ENCODE results near the gene ARID2. TPM values are rescaled to one million over a fixed set of nuclear protein-coding genes. Genes with fewer than 3 reads are reported as not detected.

ARID2 gene
- total and polyA plus RNA-seq, 2 experiments from 2014 or later = 26.5 to 54.9 TPM

- Histone ChIP-seq H2AFZ (no peak overlapping the region), H3K4me3 (no peak overlapping the region), H3F3A (replicated peaks; ENCODE audit: low read depth) (no peaks in the 10 kb centered on the region), H3K27ac (ENCODE audit: low read depth) (0 out of 2 replicates have a peak overlapping the region, but pooled peaks have one; percentile 21), H3K27me3 (ENCODE audit: insufficient read depth) (no peaks in the 10 kb centered on the region), H3K4me2 (no peak overlapping the region), H3K36me3 (ENCODE audit: insufficient read depth) (no peaks in the 10 kb centered on the region), H4K20me1 (replicated peaks; ENCODE audit: insufficient read depth) (peaks cover 10% of the 10 kb centered on the region), H3K4me1 (ENCODE audit: insufficient read depth) (peaks cover 20% of the 10 kb centered on the region), H3K9me2 (ENCODE audit: insufficient read depth) (no peaks in the 10 kb centered on the region), H3K79me2 (replicated peaks; ENCODE audit: insufficient read depth) (peaks cover 96% of the 10 kb centered on the region)
- TF ChIP-seq NANOG (IDR thresholded peaks at IDR 0.05; ENCODE audit: borderline replicate concordance) (no peak), ZNF331 (CRISPR knock-in tag; IDR thresholded peaks at IDR 0.05; ENCODE audit: low read depth) (no peak), CREB1 (CRISPR knock-in tag; IDR thresholded peaks at IDR 0.05; ENCODE audit: low read depth) (no peak), ZNF114 (CRISPR knock-in tag; IDR thresholded peaks at IDR 0.05) (no peak), POLR2AphosphoS5 (IDR thresholded peaks at IDR 0.05; ENCODE audit: low read depth) (no peak), JUNB (IDR thresholded peaks at IDR 0.05; ENCODE audit: unreplicated experiment) (no peak), EZH2 (IDR thresholded peaks at IDR 0.05; ENCODE audit: low read depth, unreplicated experiment) (no peak), EZH2phosphoT487 (IDR thresholded peaks at IDR 0.05; ENCODE audit: unreplicated experiment) (no peak), CTCF (conservative IDR thresholded peaks at IDR 0.05; ENCODE audit: low read depth in 2 of 2) (no peak), STAT1 (IDR thresholded peaks at IDR 0.05; ENCODE audit: unreplicated experiment) (no peak)
- TF ChIP-seq, protein P1, sequence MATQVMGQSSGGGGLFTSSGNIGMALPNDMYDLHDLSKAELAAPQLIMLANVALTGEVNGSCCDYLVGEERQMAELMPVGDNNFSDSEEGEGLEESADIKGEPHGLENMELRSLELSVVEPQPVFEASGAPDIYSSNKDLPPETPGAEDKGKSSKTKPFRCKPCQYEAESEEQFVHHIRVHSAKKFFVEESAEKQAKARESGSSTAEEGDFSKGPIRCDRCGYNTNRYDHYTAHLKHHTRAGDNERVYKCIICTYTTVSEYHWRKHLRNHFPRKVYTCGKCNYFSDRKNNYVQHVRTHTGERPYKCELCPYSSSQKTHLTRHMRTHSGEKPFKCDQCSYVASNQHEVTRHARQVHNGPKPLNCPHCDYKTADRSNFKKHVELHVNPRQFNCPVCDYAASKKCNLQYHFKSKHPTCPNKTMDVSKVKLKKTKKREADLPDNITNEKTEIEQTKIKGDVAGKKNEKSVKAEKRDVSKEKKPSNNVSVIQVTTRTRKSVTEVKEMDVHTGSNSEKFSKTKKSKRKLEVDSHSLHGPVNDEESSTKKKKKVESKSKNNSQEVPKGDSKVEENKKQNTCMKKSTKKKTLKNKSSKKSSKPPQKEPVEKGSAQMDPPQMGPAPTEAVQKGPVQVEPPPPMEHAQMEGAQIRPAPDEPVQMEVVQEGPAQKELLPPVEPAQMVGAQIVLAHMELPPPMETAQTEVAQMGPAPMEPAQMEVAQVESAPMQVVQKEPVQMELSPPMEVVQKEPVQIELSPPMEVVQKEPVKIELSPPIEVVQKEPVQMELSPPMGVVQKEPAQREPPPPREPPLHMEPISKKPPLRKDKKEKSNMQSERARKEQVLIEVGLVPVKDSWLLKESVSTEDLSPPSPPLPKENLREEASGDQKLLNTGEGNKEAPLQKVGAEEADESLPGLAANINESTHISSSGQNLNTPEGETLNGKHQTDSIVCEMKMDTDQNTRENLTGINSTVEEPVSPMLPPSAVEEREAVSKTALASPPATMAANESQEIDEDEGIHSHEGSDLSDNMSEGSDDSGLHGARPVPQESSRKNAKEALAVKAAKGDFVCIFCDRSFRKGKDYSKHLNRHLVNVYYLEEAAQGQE (IDR thresholded peaks at IDR 0.05; ENCODE audit: unreplicated experiment) = no peak
- TF ChIP-seq, protein P2, sequence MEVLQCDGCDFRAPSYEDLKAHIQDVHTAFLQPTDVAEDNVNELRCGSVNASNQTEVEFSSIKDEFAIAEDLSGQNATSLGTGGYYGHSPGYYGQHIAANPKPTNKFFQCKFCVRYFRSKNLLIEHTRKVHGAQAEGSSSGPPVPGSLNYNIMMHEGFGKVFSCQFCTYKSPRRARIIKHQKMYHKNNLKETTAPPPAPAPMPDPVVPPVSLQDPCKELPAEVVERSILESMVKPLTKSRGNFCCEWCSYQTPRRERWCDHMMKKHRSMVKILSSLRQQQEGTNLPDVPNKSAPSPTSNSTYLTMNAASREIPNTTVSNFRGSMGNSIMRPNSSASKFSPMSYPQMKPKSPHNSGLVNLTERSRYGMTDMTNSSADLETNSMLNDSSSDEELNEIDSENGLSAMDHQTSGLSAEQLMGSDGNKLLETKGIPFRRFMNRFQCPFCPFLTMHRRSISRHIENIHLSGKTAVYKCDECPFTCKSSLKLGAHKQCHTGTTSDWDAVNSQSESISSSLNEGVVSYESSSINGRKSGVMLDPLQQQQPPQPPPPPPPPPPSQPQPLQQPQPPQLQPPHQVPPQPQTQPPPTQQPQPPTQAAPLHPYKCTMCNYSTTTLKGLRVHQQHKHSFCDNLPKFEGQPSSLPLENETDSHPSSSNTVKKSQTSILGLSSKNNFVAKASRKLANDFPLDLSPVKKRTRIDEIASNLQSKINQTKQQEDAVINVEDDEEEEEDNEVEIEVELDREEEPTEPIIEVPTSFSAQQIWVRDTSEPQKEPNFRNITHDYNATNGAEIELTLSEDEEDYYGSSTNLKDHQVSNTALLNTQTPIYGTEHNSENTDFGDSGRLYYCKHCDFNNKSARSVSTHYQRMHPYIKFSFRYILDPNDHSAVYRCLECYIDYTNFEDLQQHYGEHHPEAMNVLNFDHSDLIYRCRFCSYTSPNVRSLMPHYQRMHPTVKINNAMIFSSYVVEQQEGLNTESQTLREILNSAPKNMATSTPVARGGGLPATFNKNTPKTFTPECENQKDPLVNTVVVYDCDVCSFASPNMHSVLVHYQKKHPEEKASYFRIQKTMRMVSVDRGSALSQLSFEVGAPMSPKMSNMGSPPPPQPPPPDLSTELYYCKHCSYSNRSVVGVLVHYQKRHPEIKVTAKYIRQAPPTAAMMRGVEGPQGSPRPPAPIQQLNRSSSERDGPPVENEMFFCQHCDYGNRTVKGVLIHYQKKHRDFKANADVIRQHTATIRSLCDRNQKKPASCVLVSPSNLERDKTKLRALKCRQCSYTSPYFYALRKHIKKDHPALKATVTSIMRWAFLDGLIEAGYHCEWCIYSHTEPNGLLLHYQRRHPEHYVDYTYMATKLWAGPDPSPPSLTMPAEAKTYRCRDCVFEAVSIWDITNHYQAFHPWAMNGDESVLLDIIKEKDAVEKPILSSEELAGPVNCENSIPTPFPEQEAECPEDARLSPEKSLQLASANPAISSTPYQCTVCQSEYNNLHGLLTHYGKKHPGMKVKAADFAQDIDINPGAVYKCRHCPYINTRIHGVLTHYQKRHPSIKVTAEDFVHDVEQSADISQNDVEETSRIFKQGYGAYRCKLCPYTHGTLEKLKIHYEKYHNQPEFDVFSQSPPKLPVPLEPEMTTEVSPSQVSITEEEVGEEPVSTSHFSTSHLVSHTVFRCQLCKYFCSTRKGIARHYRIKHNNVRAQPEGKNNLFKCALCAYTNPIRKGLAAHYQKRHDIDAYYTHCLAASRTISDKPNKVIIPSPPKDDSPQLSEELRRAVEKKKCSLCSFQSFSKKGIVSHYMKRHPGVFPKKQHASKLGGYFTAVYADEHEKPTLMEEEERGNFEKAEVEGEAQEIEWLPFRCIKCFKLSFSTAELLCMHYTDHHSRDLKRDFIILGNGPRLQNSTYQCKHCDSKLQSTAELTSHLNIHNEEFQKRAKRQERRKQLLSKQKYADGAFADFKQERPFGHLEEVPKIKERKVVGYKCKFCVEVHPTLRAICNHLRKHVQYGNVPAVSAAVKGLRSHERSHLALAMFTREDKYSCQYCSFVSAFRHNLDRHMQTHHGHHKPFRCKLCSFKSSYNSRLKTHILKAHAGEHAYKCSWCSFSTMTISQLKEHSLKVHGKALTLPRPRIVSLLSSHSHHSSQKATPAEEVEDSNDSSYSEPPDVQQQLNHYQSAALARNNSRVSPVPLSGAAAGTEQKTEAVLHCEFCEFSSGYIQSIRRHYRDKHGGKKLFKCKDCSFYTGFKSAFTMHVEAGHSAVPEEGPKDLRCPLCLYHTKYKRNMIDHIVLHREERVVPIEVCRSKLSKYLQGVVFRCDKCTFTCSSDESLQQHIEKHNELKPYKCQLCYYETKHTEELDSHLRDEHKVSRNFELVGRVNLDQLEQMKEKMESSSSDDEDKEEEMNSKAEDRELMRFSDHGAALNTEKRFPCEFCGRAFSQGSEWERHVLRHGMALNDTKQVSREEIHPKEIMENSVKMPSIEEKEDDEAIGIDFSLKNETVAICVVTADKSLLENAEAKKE (CRISPR knock-in tag; IDR thresholded peaks at IDR 0.05) = no peak
- TF ChIP-seq, protein P3, sequence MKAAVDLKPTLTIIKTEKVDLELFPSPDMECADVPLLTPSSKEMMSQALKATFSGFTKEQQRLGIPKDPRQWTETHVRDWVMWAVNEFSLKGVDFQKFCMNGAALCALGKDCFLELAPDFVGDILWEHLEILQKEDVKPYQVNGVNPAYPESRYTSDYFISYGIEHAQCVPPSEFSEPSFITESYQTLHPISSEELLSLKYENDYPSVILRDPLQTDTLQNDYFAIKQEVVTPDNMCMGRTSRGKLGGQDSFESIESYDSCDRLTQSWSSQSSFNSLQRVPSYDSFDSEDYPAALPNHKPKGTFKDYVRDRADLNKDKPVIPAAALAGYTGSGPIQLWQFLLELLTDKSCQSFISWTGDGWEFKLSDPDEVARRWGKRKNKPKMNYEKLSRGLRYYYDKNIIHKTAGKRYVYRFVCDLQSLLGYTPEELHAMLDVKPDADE (IDR thresholded peaks at IDR 0.05) = no peak
- ATAC-seq (peak; percentile 58), DNase-seq (ENCODE audit: low spot score) (peak; percentile 15)
- Mint-ChIP-seq H3K9me3 (no peaks in the 10 kb centered on the region), H3K36me3 (ENCODE audit: low read depth) (no peaks in the 10 kb centered on the region), H3K4me3 (no peak overlapping the region), H3K27ac (no peak overlapping the region), H3K4me1 (peaks cover 40% of the 10 kb centered on the region), H3K27me3 (ENCODE audit: insufficient read depth, low read depth, poor library complexity) (no peaks in the 10 kb centered on the region)
These were observed 27.2 kb downstream of the ARID2 start for GRCh38 chr12:45756666-45757065.
